H1 (cell line): ENCODE measurements around the gene S100PBP. TPM values are rescaled to one million over a fixed set of nuclear protein-coding genes. Genes with fewer than 3 reads are reported as not detected.

ENCODE experiments used
- CTCF ChIA-PET: fragments of 300-600 bp; sonication (Branson Sonifier 250); formaldehyde crosslinking; loops from one replicate; lab custom pipeline; 2021; ENCODE audit not compliant: partially characterized antibody; lab: Charles Lee
- POLR2A ChIA-PET: fragments of 300-600 bp; sonication (Branson Sonifier 250); formaldehyde crosslinking; loops from one replicate; lab custom pipeline; 2021; ENCODE audit warnings: inconsistent platforms; ENCODE audit not compliant: partially characterized antibody; lab: Charles Lee
- DNase-seq, 2 experiments: peaks; one replicate each; pipeline versions ENCODE4 v3.0.0 to v3.0.0-alpha.2; 2010 to 2022; ENCODE audit warnings: low spot score in 2 of 2, low read depth in 1 of 2, mixed read lengths in 1 of 2
- FAIRE-seq: peaks from 2 replicates; lab custom pipeline; 2011; peaks lifted over from hg19 to GRCh38; lab: Jason Lieb, UNC
- H2AFZ ChIP-seq: 2 replicates; pipeline ENCODE4 v1.8.1; 2012; ENCODE audit warnings: low read length, inconsistent platforms
- H2AK5ac ChIP-seq: 2 replicates; pipeline ENCODE4 v1.6.1; 2013; ENCODE audit warnings: low read depth, low read length
- H2BK120ac ChIP-seq: replicated peaks from 2 replicates; pipeline ENCODE3; 2013; ENCODE audit warnings: low read depth, low read length, inconsistent platforms
- H2BK12ac ChIP-seq: 2 replicates; pipeline ENCODE4 v1.6.1; 2013; ENCODE audit warnings: low read depth, low read length
- H2BK15ac ChIP-seq: 2 replicates; pipeline ENCODE4 v1.6.1; 2013; ENCODE audit warnings: low read length
- H2BK20ac ChIP-seq: 2 replicates; pipeline ENCODE4 v1.6.1; 2013; ENCODE audit warnings: low read length
- H2BK5ac ChIP-seq: 2 replicates; pipeline ENCODE4 v1.6.1; 2013; ENCODE audit warnings: low read depth, low read length
- H3K14ac ChIP-seq: 2 replicates; pipeline ENCODE4 v1.6.1; 2013; ENCODE audit warnings: inconsistent platforms; ENCODE audit not compliant: insufficient read length
- H3K18ac ChIP-seq: 2 replicates; pipeline ENCODE4 v1.6.1; 2013; ENCODE audit warnings: low read length; ENCODE audit errors: extremely low read depth
- H3K23ac ChIP-seq: 2 replicates; pipeline ENCODE4 v1.6.1; 2013; ENCODE audit warnings: inconsistent platforms; ENCODE audit not compliant: insufficient read length
- H3K23me2 ChIP-seq: 2 replicates; pipeline ENCODE4 v1.6.1; 2013; ENCODE audit warnings: low read depth, low read length
- H3K27ac ChIP-seq: 2 replicates; pipeline ENCODE4 v1.6.1; 2011; ENCODE audit warnings: low read depth, low read length, inconsistent platforms
- H3K27me3 ChIP-seq, 4 experiments: replicated peaks in 1 of 4; 1 replicate in 1 of 4; 2 replicates in 3 of 4; pipeline versions ENCODE4 v1.6.1 to v1.8.1; 2011 to 2013; ENCODE audit warnings: low read length in 3 of 4, mild to moderate bottlenecking in 3 of 4, inconsistent platforms in 2 of 4, mixed read lengths in 2 of 4, moderate library complexity in 1 of 4; ENCODE audit not compliant: control insufficient read depth in 3 of 4, insufficient read depth in 3 of 4; ENCODE audit errors: extremely low read depth in 1 of 4
- H3K36me3 ChIP-seq, 4 experiments: 2 replicates each; pipeline versions ENCODE4 v1.6.1 to v1.8.1; 2011 to 2013; ENCODE audit warnings: mild to moderate bottlenecking in 4 of 4, low read length in 3 of 4, moderate library complexity in 2 of 4, control low read depth in 1 of 4, inconsistent platforms in 1 of 4; ENCODE audit not compliant: insufficient read depth in 4 of 4, control insufficient read depth in 2 of 4
- H3K4ac ChIP-seq: replicated peaks from 2 replicates; pipeline ENCODE3; 2013; ENCODE audit warnings: low read length, low read depth, mixed read lengths, inconsistent platforms; ENCODE audit not compliant: insufficient read length
- H3K4me1 ChIP-seq, 4 experiments: replicated peaks in 1 of 4; 1 replicate in 1 of 4; 2 replicates in 3 of 4; pipeline versions ENCODE4 v1.6.1 to v1.8.1; 2011 to 2013; ENCODE audit warnings: low read length in 3 of 4, inconsistent platforms in 2 of 4, mixed read lengths in 1 of 4; ENCODE audit not compliant: insufficient read depth in 4 of 4, control insufficient read depth in 3 of 4
- H3K4me2 ChIP-seq, 2 experiments: 2 replicates each; pipeline versions ENCODE4 v1.6.1 to v1.8.1; 2011 to 2013; ENCODE audit warnings: low read depth in 2 of 2, low read length in 2 of 2, control low read depth in 1 of 2, inconsistent platforms in 1 of 2, mild to moderate bottlenecking in 1 of 2; ENCODE audit not compliant: insufficient read depth in 1 of 2
- H3K4me3 ChIP-seq, 4 experiments: fragments of 200-600, 300-600 bp in 1 of 4; sonication (generic), shearing (Covaris generic), sonication (Bioruptor Twin) in 1 of 4; 2 replicates each; pipeline versions ENCODE4 v1.5.1 to v1.8.1; 2011 to 2016; ENCODE audit warnings: low read length in 4 of 4, low read depth in 3 of 4, control low read depth in 2 of 4, inconsistent platforms in 2 of 4, mild to moderate bottlenecking in 2 of 4, mixed read lengths in 1 of 4, moderate library complexity in 1 of 4; ENCODE audit not compliant: insufficient read depth in 2 of 4; ENCODE audit errors: extremely low read depth in 1 of 4
- H3K56ac ChIP-seq: replicated peaks from 2 replicates; pipeline ENCODE3; 2013; ENCODE audit warnings: low read depth, mild to moderate bottlenecking, mixed read lengths, low read length, inconsistent platforms; ENCODE audit not compliant: insufficient read length
- H3K79me1 ChIP-seq: 2 replicates; pipeline ENCODE4 v1.6.1; 2013; ENCODE audit warnings: low read depth, low read length, control low read depth
- H3K79me2 ChIP-seq, 2 experiments: 2 replicates each; pipeline versions ENCODE4 v1.6.1 to v1.8.1; 2012 to 2013; ENCODE audit warnings: low read length in 2 of 2, mild to moderate bottlenecking in 2 of 2, inconsistent platforms in 1 of 2; ENCODE audit not compliant: insufficient read depth in 2 of 2, control insufficient read depth in 1 of 2
- H3K9ac ChIP-seq, 4 experiments: replicated peaks in 1 of 4; 1 replicate in 1 of 4; 2 replicates in 3 of 4; pipeline versions ENCODE4 v1.6.1 to v1.8.1; 2011 to 2013; ENCODE audit warnings: low read depth in 3 of 4, low read length in 3 of 4, control low read depth in 2 of 4, mild to moderate bottlenecking in 2 of 4, moderate library complexity in 2 of 4, inconsistent platforms in 1 of 4; ENCODE audit errors: extremely low read depth in 1 of 4
- H3K9me3 ChIP-seq, 2 experiments: 2 replicates each; pipeline versions ENCODE4 v1.6.1 to v1.8.1; 2012 to 2013; ENCODE audit warnings: mild to moderate bottlenecking in 2 of 2, moderate library complexity in 2 of 2, control low read depth in 1 of 2, inconsistent platforms in 1 of 2, low read depth in 1 of 2, low read length in 1 of 2, mixed read lengths in 1 of 2; ENCODE audit not compliant: insufficient read depth in 2 of 2
- H4K20me1 ChIP-seq, 2 experiments: replicated peaks in 1 of 2; 2 replicates each; pipeline versions ENCODE3 to v1.8.1; 2011 to 2013; ENCODE audit warnings: inconsistent platforms in 2 of 2, low read length in 2 of 2, mild to moderate bottlenecking in 1 of 2; ENCODE audit not compliant: insufficient read depth in 2 of 2, control insufficient read depth in 1 of 2
- H4K5ac ChIP-seq: 2 replicates; pipeline ENCODE4 v1.6.1; 2013; ENCODE audit warnings: low read length, low read depth, mixed read lengths, inconsistent platforms; ENCODE audit not compliant: insufficient read length
- H4K8ac ChIP-seq: 2 replicates; pipeline ENCODE4 v1.8.0; 2013; ENCODE audit warnings: mild to moderate bottlenecking, moderate library complexity, low read length, inconsistent platforms; ENCODE audit not compliant: insufficient read depth; ENCODE audit errors: extremely low read depth
- H4K91ac ChIP-seq: replicated peaks from 2 replicates; pipeline ENCODE3; 2013; ENCODE audit warnings: low read length, mixed read lengths, inconsistent platforms; ENCODE audit not compliant: insufficient read length
- CHD2 ChIP-seq: IDR thresholded peaks from 2 replicates; pipeline ENCODE4 v1.6.1; 2012; ENCODE audit warnings: low read length, improper control_type of control experiment
- CTCF ChIP-seq, 3 experiments: IDR thresholded peaks; 1 replicate in 2 of 3; 2 replicates in 1 of 3; pipeline versions ENCODE4 v1.5.1 to v1.6.1; 2011; ENCODE audit warnings: low read length in 3 of 3, mild to moderate bottlenecking in 3 of 3, inconsistent platforms in 2 of 3, low read depth in 1 of 3, moderate library complexity in 1 of 3; ENCODE audit not compliant: insufficient read depth in 1 of 3; ENCODE audit errors: control extremely low read depth in 1 of 3
- RAD21 ChIP-seq, 2 experiments: IDR thresholded peaks in 1 of 2; conservative IDR thresholded peaks in 1 of 2; 2 replicates each; pipeline ENCODE4 v1.6.1; 2011; ENCODE audit warnings: low read depth in 2 of 2, low read length in 2 of 2, improper control_type of control experiment in 1 of 2, inconsistent platforms in 1 of 2, mild to moderate bottlenecking in 1 of 2, moderate library complexity in 1 of 2
- WGBS, 2 experiments: shearing (Covaris generic) in 1 of 2; methylation state at CpG; one replicate each; pipeline versions ENCODE4 v1.1.6 to v1.1.7; 2013 to 2015; ENCODE audit warnings: low lambda C conversion rate in 2 of 2, mixed read lengths in 2 of 2, inconsistent platforms in 1 of 2, low coverage in 1 of 2, missing lambda C conversion rate in 1 of 2; ENCODE audit not compliant: insufficient replicate concordance in 2 of 2, insufficient coverage in 1 of 2, insufficient read length in 1 of 2; ENCODE audit errors: extremely low coverage in 1 of 2, missing lambda C conversion rate in 1 of 2; 5-methylcytosine and 5-hydroxymethylcytosine counted together
- polyA plus RNA-seq, 7 experiments: library from polyadenylated mRNA; depleted of rRNA in 3 of 7; stranded (reverse) in 5 of 7; unstranded in 2 of 7; fragments of >200 nt in 5 of 7; fragments of 200-250 nt in 2 of 7; gene quantifications; 1 replicate in 5 of 7; 2 replicates in 1 of 7; 4 replicates in 1 of 7; pipeline versions ENCODE4 v1.2.1 to v1.2.3, GENCODE V29; 2011 to 2013; ENCODE audit warnings: missing spikeins in 2 of 7, mixed read lengths in 2 of 7
- total RNA-seq: library from RNA; stranded (reverse); fragmentation: NEBNext Ultra II Directional; extraction: Animal tissue kit (Norgen Biotek cat#: 25700); gene quantifications from 2 replicates; pipeline ENCODE4 v1.2.1, GENCODE V29; 2021

The S100PBP gene
- total and polyA plus RNA-seq, 2 of the 8 experiments (the other 6 are each of a cell fraction or from before 2014, with no cell fraction given), result 43.8 to 68.3 TPM

GRCh38 chr1:32770221-32770731 is 47.2 kb upstream of the S100PBP start:
- Histone ChIP-seq H3K23ac (no peak overlapping the region), H3K9me3 (no peaks in the 10 kb centered on the region), H3K27me3 (no peaks in the 10 kb centered on the region), H2BK120ac (no peak overlapping the region), H2AK5ac (no peak overlapping the region), H3K23me2 (peaks cover 11% of the 10 kb centered on the region)
- TF ChIP-seq RAD21 (IDR thresholded peaks at IDR 0.05 in 1 of 2, conservative IDR thresholded peaks at IDR 0.05 in 1 of 2; ENCODE audit: low read depth in 2 of 2, low read length in 2 of 2) (peak in 1 of 2 experiments; percentile 34; a peak in 1 of 4 replicates), CHD2 (no peak), CTCF (IDR thresholded peaks at IDR 0.05; ENCODE audit: control extremely low read depth in 1 of 3, insufficient read depth in 1 of 3, low read depth in 1 of 3, low read length in 3 of 3) (no peak)
- TF ChIP-seq, all 59 proteins: peak for 1
- Histone ChIP-seq H3K4me1 (peaks cover 7 to 32% (median 20%) of the 10 kb centered on the region in 4 experiments), H3K9ac (no peak overlapping the region), H3K79me2 (peaks cover 5 to 25% of the 10 kb centered on the region in 2 experiments), H2BK5ac (no peak overlapping the region), H4K5ac (no peak overlapping the region), H4K91ac (no peak overlapping the region), H3K27ac (no peak overlapping the region), H3K79me1 (peaks cover 13% of the 10 kb centered on the region), H3K4me3 (no peak overlapping the region), H3K14ac (no peak overlapping the region), H3K4me2 (no peak overlapping the region), H4K20me1 (peaks cover 5 to 19% of the 10 kb centered on the region in 2 experiments), H3K18ac (no peak overlapping the region), H3K56ac (no peak overlapping the region), H2BK15ac (no peak overlapping the region), H3K4ac (no peak overlapping the region), H2BK20ac (no peak overlapping the region), H2BK12ac (no peak overlapping the region), H2AFZ (no peak overlapping the region), H4K8ac (no peak overlapping the region; the same call in 1 of the 2 replicates), H3K36me3 (peaks cover 7 to 51% (median 21%) of the 10 kb centered on the region in 4 experiments; a peak in 7 of 8 replicates)
- CTCF ChIA-PET, result interaction anchor here (0.8 to 12.2 kb wide), 9 partner anchors 16 to 233 kb away, joined by 3 to 329 read pairs (median 9); partner anchors contain the start of gene SYNC
- WGBS, 2 experiments, result 92% methylated on average over 21 of the region's 25 CpGs; no CpG with 5 or more reads in 1 of the 2 experiments
- POLR2A ChIA-PET, result interaction anchor here (0.8 to 12.6 kb wide), 8 partner anchors 13 to 61 kb away, joined by 3 to 295 read pairs (median 8); no protein-coding TSS in a partner anchor
- no peak for FAIRE-seq
- no peak for DNase-seq
